ENCODE measurements around the gene KIF3A.

Gene KIF3A

GRCh38 chr5:132646583-132647266 lies 90.6 kb downstream of the KIF3A start:
- in situ Hi-C loops (cut with MboI; ENCODE audit: low sequenced_read_pairs), result no loop called here

DNA sequence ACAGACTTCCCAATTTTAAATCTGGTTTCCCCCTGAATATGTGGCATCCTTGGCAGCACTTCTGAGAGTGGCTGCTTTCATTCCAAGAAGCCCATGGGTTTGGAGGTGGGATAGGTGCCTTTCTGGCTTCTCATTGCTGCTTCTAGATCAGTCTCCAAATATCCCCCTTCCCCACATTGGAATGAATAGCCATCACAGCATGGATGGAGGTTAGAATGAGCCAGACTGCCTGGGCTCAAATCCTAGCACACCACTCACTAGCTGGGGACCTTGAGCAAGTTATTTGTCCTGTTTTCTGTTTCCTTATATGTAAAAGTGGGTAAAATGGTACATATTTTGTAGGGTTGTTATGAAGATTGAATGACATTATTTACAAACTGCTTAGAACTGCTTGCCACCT lies 93.2 kb downstream of the KIF3A start:
- in situ Hi-C loops (cut with MboI; ENCODE audit: low sequenced_read_pairs), result no loop called here

Data from HL-60/S4 treated with phorbol 12-myristate 13-acetate at 8.2 ng/mL for 4 days and 3 days (cell line).